Esophagus muscularis mucosa (tissue), 3 donors: ENCODE measurements around the gene CSPG4.
A peak's percentile ranks its signal among the peaks of the same experiment; 100 is the strongest.
"Not testable (repeated sequence)": the region's sequence is repeated elsewhere in the genome, so short reads cannot be mapped to it uniquely, and the experiment has no call there.

Experiments
- POLR2A ChIP-seq: fragments of 450-650 bp; IDR thresholded peaks from one replicate; pipeline ENCODE4 v1.6.1; 2017; ENCODE audit warnings: antibody characterized with exemption, moderate library complexity, mild to moderate bottlenecking, low read depth
- POLR2AphosphoS5 ChIP-seq, 2 donors: sonication (generic); formaldehyde crosslinking; IDR thresholded peaks; one replicate each; pipeline ENCODE4 v1.6.1; 2017; ENCODE audit warnings: antibody characterized with exemption in 2 of 2
- TF ChIP-seq, protein P1 (sequence below), 3 experiments: fragments of 200-600 bp in 2 of 3; fragments of 450-650 bp in 1 of 3; sonication (generic) in 2 of 3; IDR thresholded peaks; one replicate each; pipeline ENCODE4 v1.5.1; 2017 to 2019; ENCODE audit warnings: antibody characterized with exemption in 3 of 3, mild to moderate bottlenecking in 2 of 3, moderate library complexity in 1 of 3

GRCh38 chr15:75689429-75689828, 23.2 kb downstream of the CSPG4 start:
- TF ChIP-seq, protein P1, sequence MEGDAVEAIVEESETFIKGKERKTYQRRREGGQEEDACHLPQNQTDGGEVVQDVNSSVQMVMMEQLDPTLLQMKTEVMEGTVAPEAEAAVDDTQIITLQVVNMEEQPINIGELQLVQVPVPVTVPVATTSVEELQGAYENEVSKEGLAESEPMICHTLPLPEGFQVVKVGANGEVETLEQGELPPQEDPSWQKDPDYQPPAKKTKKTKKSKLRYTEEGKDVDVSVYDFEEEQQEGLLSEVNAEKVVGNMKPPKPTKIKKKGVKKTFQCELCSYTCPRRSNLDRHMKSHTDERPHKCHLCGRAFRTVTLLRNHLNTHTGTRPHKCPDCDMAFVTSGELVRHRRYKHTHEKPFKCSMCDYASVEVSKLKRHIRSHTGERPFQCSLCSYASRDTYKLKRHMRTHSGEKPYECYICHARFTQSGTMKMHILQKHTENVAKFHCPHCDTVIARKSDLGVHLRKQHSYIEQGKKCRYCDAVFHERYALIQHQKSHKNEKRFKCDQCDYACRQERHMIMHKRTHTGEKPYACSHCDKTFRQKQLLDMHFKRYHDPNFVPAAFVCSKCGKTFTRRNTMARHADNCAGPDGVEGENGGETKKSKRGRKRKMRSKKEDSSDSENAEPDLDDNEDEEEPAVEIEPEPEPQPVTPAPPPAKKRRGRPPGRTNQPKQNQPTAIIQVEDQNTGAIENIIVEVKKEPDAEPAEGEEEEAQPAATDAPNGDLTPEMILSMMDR (IDR thresholded peaks at IDR 0.05), result not testable (repeated sequence)
- TF ChIP-seq POLR2AphosphoS5 (IDR thresholded peaks at IDR 0.05), result peak in 1 of 2 donors; percentile 8
- TF ChIP-seq POLR2A, result not testable (repeated sequence)
